Measurements from ENCODE around the gene GALR1. TPM values are rescaled to one million over a fixed set of nuclear protein-coding genes. Genes with fewer than 3 reads are reported as not detected.

Gene GALR1
- total and polyA plus RNA-seq, 2 donors (not counting 3 experiments of a cell fraction or from before 2014, with no cell fraction given), result not detected

DNA sequence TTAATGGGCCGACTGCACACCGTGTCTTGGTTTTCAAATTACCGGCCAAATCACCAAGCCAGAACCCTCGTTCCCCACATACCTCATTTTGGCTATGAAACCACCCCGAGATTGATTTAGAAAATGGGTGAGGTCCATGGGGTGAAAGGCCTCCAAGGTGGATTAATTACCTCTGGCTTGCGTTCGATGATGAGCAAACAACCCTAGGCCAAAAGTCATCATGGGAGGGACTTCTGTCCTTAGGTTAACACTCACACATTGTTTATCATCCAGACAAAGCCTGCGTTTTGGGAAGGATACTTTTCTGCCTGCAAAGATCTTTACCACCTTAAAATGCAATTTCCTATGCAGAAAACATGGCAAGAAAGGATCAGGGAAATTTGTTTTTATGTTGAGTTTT is 48.5 kb downstream of the GALR1 start:
- Histone ChIP-seq H2AFZ (ENCODE audit: low read depth, low read length) (no peak overlapping the region), H3K79me2 (ENCODE audit: control insufficient read depth, insufficient read depth, low read length) (no peaks in the 10 kb centered on the region), H4K20me1 (replicated peaks; ENCODE audit: control insufficient read depth, extremely low read depth, insufficient read depth, low read length) (no peaks in the 10 kb centered on the region), H3K9ac (replicated peaks; ENCODE audit: extremely low read depth, insufficient read depth, low read length) (no peak overlapping the region), H3K27me3 (ENCODE audit: control insufficient read depth in 2 of 2, insufficient read depth in 2 of 2, low read length in 2 of 2) (no peaks in the 10 kb centered on the region), H3K4me2 (ENCODE audit: insufficient read depth, low read length) (no peak overlapping the region), H3K4me3 (replicated peaks in 1 of 3; ENCODE audit: insufficient read depth in 1 of 3, low read depth in 1 of 3, low read length in 3 of 3) (no peak overlapping the region), H3K9me3 (replicated peaks; ENCODE audit: control insufficient read depth, insufficient read depth, low read length) (peaks cover 2% of the 10 kb centered on the region), H3K36me3 (ENCODE audit: control insufficient read depth in 2 of 2, extremely low read depth in 1 of 2, insufficient read depth in 2 of 2, low read length in 2 of 2) (no peaks in the 10 kb centered on the region), H3K27ac (ENCODE audit: insufficient read depth, low read depth, low read length) (no peak overlapping the region), H3K4me1 (ENCODE audit: control insufficient read depth, extremely low read depth, insufficient read depth, low read length) (no peaks in the 10 kb centered on the region), H3K9me1 (replicated peaks; ENCODE audit: control insufficient read depth, extremely low read depth, insufficient read depth, low read length) (no peaks in the 10 kb centered on the region)
- DNase-seq (ENCODE audit: low read depth, low spot score) (no peak), FAIRE-seq (no peak)
- no TSS peak for BruUV-seq (replicated peaks)
- TF ChIP-seq POLR2A (IDR thresholded peaks at IDR 0.05; ENCODE audit: low read depth, low read length) (no peak), FOS (IDR thresholded peaks at IDR 0.05; ENCODE audit: borderline replicate concordance, insufficient read depth, low read length) (no peak), GATA2 (IDR thresholded peaks at IDR 0.05; ENCODE audit: insufficient read depth, insufficient read length, low read depth, low read length) (no peak), POLR2AphosphoS5 (IDR thresholded peaks at IDR 0.05; ENCODE audit: insufficient read depth, low read depth, low read length) (no peak), MYC (IDR thresholded peaks at IDR 0.05; ENCODE audit: low read depth, low read length) (no peak), EZH2 (IDR thresholded peaks at IDR 0.05; ENCODE audit: borderline replicate concordance, low read depth, low read length, severe bottlenecking) (no peak), JUN (IDR thresholded peaks at IDR 0.05; ENCODE audit: borderline replicate concordance, insufficient read depth, insufficient read length, low read depth) (no peak)
- TF ChIP-seq, protein P1, sequence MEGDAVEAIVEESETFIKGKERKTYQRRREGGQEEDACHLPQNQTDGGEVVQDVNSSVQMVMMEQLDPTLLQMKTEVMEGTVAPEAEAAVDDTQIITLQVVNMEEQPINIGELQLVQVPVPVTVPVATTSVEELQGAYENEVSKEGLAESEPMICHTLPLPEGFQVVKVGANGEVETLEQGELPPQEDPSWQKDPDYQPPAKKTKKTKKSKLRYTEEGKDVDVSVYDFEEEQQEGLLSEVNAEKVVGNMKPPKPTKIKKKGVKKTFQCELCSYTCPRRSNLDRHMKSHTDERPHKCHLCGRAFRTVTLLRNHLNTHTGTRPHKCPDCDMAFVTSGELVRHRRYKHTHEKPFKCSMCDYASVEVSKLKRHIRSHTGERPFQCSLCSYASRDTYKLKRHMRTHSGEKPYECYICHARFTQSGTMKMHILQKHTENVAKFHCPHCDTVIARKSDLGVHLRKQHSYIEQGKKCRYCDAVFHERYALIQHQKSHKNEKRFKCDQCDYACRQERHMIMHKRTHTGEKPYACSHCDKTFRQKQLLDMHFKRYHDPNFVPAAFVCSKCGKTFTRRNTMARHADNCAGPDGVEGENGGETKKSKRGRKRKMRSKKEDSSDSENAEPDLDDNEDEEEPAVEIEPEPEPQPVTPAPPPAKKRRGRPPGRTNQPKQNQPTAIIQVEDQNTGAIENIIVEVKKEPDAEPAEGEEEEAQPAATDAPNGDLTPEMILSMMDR (IDR thresholded peaks at IDR 0.05; ENCODE audit: extremely low read depth in 1 of 2, insufficient read depth in 1 of 2, low read depth in 1 of 2, low read length in 2 of 2), result no peak
- TF ChIP-seq, protein P2, sequence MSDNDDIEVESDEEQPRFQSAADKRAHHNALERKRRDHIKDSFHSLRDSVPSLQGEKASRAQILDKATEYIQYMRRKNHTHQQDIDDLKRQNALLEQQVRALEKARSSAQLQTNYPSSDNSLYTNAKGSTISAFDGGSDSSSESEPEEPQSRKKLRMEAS (IDR thresholded peaks at IDR 0.05; ENCODE audit: insufficient read depth, insufficient read length), result no peak
- intact Hi-C loops (cut with micrococcal nuclease) (no loop called here), dilution Hi-C loops (cut with MboI; ENCODE audit: extremely low pct_ligation_motif_present, low sequenced_read_pairs) (no loop called here)
- POLR2A ChIA-PET, result no interaction called here
- CTCF ChIA-PET, result no interaction called here

Data from endothelial cell of umbilical vein (primary cell).